SU-DHL-6 (cell line): ENCODE results near the gene EIF1AD.

Source experiments
- H2AFZ ChIP-seq: fragments of 200-600 bp; sonication (generic); 2 replicates; pipeline ENCODE4 v1.6.1; 2014; ENCODE audit warnings: low read depth, mild to moderate bottlenecking, moderate library complexity, mixed read lengths, antibody characterized with exemption, low read length; ENCODE audit not compliant: severe bottlenecking
- H3F3A ChIP-seq: fragments of 200-600 bp; shearing (Covaris generic); 2 replicates; pipeline ENCODE4 v1.6.0; 2016; ENCODE audit warnings: antibody characterized with exemption, mild to moderate bottlenecking; ENCODE audit not compliant: insufficient read depth
- H3K27ac ChIP-seq: fragments of 200-600 bp; sonication (generic); 2 replicates; pipeline ENCODE4 v1.5.1; 2016; ENCODE audit warnings: low read depth, mild to moderate bottlenecking, low read length, moderate library complexity, mixed read lengths
- H3K27me3 ChIP-seq: fragments of 200-600 bp; sonication (generic), shearing (Covaris generic); 2 replicates; pipeline ENCODE4 v1.6.0; 2014; ENCODE audit warnings: mild to moderate bottlenecking, low read length
- H3K36me3 ChIP-seq: fragments of 200-600 bp; sonication (generic); 2 replicates; pipeline ENCODE4 v1.6.1; 2014; ENCODE audit warnings: mild to moderate bottlenecking, low read length, mixed read lengths
- H3K4me2 ChIP-seq: fragments of 300-600, 200-600 bp; shearing (Covaris generic), sonication (generic); 2 replicates; pipeline ENCODE4 v1.6.0; 2014; ENCODE audit warnings: low read length, low read depth, mild to moderate bottlenecking; ENCODE audit not compliant: poor library complexity, severe bottlenecking
- H3K4me3 ChIP-seq: fragments of 200-600 bp; sonication (generic); 2 replicates; pipeline ENCODE4 v1.5.1; 2014; ENCODE audit warnings: antibody characterized with exemption, low read length, mild to moderate bottlenecking, mixed read lengths; ENCODE audit not compliant: insufficient read depth, poor library complexity, severe bottlenecking
- H3K79me2 ChIP-seq: fragments of 200-600 bp; sonication (generic); 2 replicates; pipeline ENCODE4 v1.6.1; 2014; ENCODE audit warnings: mild to moderate bottlenecking, low read length, moderate library complexity; ENCODE audit not compliant: insufficient read depth
- H3K9ac ChIP-seq: fragments of 200-600 bp; sonication (generic); 2 replicates; pipeline ENCODE4 v1.7.0; 2014; ENCODE audit warnings: mild to moderate bottlenecking, low read length
- H3K9me2 ChIP-seq: fragments of 200-600 bp; sonication (generic); replicated peaks from 2 replicates; pipeline ENCODE4 v1.6.1; 2014; ENCODE audit warnings: low read length; ENCODE audit not compliant: insufficient read depth
- H3K9me3 ChIP-seq: fragments of 200-600 bp; sonication (generic); 2 replicates; pipeline ENCODE4 v1.6.1; 2014; ENCODE audit warnings: low read length, mixed read lengths; ENCODE audit not compliant: insufficient read depth
- H4K20me1 ChIP-seq: fragments of 200-600 bp; sonication (generic); 2 replicates; pipeline ENCODE4 v1.6.1; 2014; ENCODE audit warnings: low read depth, mild to moderate bottlenecking, antibody characterized with exemption, low read length, moderate library complexity, mixed read lengths
- CTCF ChIP-seq: fragments of 200-600 bp; sonication (generic); IDR thresholded peaks from one replicate; pipeline ENCODE4 v1.5.1; 2017; ENCODE audit warnings: antibody characterized with exemption, mild to moderate bottlenecking, low read length, moderate library complexity; ENCODE audit not compliant: insufficient read depth, poor library complexity, severe bottlenecking
- EZH2phosphoT487 ChIP-seq: fragments of 200-600 bp; sonication (generic), shearing (Covaris generic); conservative IDR thresholded peaks from 2 replicates; pipeline ENCODE4 v1.6.1; 2018; ENCODE audit warnings: mild to moderate bottlenecking, antibody characterized with exemption, low read length, moderate library complexity, mixed read lengths

EIF1AD gene

GRCh38 chr11:65976216-65977176, 25.5 kb downstream of the EIF1AD start:
- Histone ChIP-seq H3K27ac (no peak overlapping the region), H3F3A (peaks cover 5% of the 10 kb centered on the region; the same call in 1 of the 2 replicates), H3K9ac (no peak overlapping the region), H2AFZ (no peak overlapping the region), H3K27me3 (no peaks in the 10 kb centered on the region), H3K9me2 (no peaks in the 10 kb centered on the region), H3K36me3 (no peaks in the 10 kb centered on the region), H3K79me2 (no peaks in the 10 kb centered on the region), H4K20me1 (no peaks in the 10 kb centered on the region; the same call in 1 of the 2 replicates), H3K9me3 (no peaks in the 10 kb centered on the region), H3K4me2 (no peak overlapping the region), H3K4me3 (no peak overlapping the region)
- TF ChIP-seq EZH2phosphoT487: no peak
- TF ChIP-seq CTCF: no peak

GRCh38 chr11:65975771-65976170, 26.2 kb downstream of the EIF1AD start:
- Histone ChIP-seq H4K20me1 (no peaks in the 10 kb centered on the region; the same call in 1 of the 2 replicates), H3K27ac (no peak overlapping the region), H3K4me2 (no peak overlapping the region), H3K9me3 (no peaks in the 10 kb centered on the region), H2AFZ (no peak overlapping the region), H3K79me2 (no peaks in the 10 kb centered on the region), H3K36me3 (no peaks in the 10 kb centered on the region), H3K4me3 (no peak overlapping the region), H3K9ac (no peak overlapping the region), H3F3A (peaks cover 5% of the 10 kb centered on the region; the same call in 1 of the 2 replicates), H3K9me2 (no peaks in the 10 kb centered on the region), H3K27me3 (no peaks in the 10 kb centered on the region)
- TF ChIP-seq CTCF (no peak), EZH2phosphoT487 (no peak)

GRCh38 chr11:65973439-65974110, 28.4 kb downstream of the EIF1AD start:
- Histone ChIP-seq H3K9ac (no peak overlapping the region), H3K9me2 (no peaks in the 10 kb centered on the region), H3F3A (peaks cover 5% of the 10 kb centered on the region; the same call in 1 of the 2 replicates), H4K20me1 (no peaks in the 10 kb centered on the region; the same call in 1 of the 2 replicates), H3K4me2 (no peak overlapping the region), H3K27ac (no peak overlapping the region), H3K27me3 (no peaks in the 10 kb centered on the region), H3K9me3 (no peaks in the 10 kb centered on the region), H3K4me3 (no peak overlapping the region), H2AFZ (no peak overlapping the region), H3K79me2 (no peaks in the 10 kb centered on the region), H3K36me3 (no peaks in the 10 kb centered on the region)
- TF ChIP-seq EZH2phosphoT487: no peak
- no peak for TF ChIP-seq CTCF
